Dermis blood vessel endothelial cell (primary cell): ENCODE data around the gene SSR4. TPM values are rescaled to one million over a fixed set of nuclear protein-coding genes. Genes with fewer than 3 reads are reported as not detected.

Experiments used
- DNase-seq: peaks from one replicate; pipeline ENCODE4 v3.0.0; 2010
- total RNA-seq: library from RNA; depleted of rRNA; stranded (reverse); fragments of >200 nt; gene quantifications from 2 replicates; pipeline ENCODE4 v1.2.3, GENCODE V29; 2014

SSR4 gene
- total RNA-seq, 1 donor from 2014 or later: 143 TPM

DNA sequence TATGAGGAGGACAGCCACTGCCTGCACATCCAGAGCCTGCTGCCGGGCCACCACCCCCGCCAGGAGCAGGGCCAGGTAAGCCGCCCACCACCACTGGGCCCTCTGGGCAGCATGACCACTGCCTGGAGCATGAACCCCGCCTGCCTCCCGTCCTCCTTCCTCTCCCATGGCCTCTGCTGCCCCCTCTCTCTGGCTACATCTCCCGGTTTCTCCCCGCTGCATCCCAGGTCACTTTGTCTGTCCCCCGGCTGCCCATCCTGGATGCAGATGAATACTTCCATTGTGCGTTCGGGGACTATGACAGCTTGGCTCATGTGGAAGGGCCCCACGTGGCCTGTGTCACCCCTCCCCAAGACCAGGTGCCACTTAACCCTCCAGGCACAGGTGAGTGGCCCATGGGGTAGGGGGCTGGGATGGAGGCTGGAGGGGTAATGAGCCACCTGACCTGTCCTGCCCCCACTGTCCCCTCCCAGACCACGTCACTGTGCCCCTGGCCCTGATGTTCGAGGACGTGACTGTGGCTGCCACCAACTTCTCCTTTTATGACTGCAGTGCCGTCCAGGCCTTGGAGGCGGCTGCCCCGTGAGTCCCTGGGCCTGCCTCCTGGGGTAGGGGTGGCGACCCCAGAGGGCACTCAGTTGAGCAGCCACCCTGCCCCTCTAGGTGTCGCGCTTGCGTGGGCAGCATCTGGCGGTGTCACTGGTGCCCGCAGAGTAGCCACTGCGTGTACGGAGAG, 24.4 kb upstream of the SSR4 start:
- no peak for DNase-seq

DNA sequence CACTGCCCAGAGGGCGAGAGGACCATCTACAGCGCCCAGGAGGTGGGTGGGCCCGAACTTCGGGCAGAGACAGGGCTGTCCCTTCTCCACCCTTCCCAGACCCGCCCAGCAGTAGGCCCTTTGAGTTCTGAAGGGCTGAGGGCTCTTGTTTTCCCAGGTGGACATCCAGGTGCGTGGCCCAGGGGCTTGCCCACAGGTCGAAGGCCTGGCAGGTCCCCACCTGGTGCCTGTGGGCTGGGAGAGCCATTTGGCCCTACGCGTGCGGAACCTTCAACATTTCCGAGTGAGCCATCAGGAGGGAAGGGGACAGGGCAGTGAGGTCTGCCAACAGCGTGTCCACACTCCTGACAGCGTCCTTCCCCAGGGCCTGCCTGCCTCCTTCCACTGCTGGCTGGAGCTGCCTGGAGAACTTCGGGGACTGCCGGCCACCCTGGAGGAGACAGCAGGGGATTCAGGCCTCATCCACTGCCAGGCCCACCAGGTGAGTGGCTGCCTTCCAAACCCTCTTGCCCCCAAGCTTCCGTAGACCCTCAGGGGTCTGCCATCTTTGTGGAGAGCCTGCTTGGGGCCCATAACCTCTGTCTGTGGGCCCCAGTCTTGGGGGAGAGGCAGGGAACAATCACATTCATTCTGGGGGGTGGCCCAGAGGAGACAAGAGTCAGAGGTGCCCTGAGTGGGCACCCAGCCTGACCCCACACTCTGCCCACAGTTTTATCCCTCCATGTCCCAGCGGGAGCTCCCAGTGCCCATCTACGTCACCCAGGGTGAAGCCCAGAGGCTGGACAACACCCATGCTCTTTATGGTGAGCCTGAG, 23.7 kb upstream of the SSR4 start:
- DNase-seq: no peak

DNA sequence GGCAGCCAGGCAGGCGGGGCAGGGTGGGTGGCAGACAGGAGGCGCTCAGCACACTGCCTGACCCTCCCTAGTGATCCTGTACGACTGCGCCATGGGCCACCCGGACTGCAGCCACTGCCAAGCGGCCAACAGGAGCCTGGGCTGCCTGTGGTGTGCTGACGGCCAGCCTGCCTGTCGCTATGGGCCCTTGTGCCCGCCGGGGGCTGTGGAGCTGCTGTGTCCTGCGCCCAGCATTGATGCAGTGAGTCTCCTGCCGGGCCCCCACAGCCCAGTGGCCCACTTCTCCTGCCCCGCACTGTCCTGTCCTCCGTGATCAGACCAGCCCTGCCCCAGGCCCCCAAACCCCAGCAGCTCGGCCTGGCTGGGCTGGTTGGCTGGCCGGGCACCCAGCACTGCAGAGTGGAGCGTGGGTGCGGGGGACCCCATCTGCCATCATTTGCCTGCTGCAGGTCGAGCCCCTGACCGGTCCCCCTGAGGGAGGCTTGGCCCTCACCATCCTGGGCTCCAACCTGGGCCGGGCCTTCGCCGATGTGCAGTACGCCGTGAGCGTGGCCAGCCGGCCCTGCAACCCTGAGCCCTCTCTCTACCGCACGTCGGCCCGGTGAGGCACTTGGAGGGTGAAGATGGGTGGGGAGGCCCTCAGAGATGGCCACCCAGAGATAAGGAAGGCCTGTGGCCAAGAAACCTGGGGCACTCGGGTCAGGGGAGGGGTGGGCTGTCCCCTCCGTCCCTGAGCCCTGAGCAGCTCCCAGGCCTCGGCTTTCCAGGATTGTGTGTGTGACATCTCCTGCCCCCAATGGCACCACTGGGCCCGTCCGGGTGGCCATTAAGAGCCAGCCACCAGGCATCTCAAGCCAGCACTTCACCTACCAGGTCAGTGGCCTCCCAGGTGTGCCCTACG, 22.8 kb upstream of the SSR4 start:
- DNase-seq: no peak

DNA sequence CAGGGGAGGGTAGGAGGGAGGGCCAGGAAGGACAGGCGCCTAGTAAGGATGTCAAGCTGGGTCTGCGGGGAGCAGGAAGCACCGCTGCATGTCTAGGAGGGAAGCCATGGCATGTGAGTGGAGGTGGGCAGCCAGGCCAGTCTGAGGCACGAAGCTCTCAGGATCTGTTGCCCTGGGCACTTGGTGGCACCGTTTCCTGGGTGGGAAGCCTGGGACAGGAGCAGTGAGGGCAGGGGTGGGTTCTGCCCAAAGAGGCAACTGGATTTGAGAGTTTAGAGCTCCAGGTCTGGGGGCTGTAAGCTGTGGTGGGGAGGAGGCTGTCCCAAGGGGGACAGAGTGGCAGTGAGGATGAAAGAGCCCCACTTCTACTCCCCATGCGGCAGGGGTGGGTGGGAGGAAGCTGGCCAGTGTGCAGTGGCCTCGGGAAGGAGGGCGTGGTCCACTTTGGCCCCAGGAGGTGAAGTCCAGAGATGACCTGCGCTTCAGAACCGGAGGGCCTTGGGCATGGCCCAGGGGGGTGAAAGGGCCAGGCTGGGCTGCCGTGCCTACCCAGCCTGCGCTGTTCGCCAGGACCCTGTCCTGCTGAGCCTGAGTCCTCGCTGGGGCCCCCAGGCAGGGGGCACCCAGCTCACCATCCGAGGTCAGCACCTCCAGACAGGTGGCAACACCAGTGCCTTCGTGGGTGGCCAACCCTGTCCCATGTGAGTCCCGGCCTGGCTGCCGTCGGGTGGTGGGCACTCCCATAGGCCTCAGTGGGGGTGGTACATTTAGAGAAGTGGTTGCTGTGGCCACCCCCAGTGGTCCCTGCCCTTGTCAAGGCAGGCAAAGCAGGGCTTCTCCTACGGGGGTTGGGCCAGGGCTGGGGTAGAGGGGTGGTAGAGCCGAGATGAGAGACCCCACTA, 21.9 kb upstream of the SSR4 start:
- DNase-seq: no peak

DNA sequence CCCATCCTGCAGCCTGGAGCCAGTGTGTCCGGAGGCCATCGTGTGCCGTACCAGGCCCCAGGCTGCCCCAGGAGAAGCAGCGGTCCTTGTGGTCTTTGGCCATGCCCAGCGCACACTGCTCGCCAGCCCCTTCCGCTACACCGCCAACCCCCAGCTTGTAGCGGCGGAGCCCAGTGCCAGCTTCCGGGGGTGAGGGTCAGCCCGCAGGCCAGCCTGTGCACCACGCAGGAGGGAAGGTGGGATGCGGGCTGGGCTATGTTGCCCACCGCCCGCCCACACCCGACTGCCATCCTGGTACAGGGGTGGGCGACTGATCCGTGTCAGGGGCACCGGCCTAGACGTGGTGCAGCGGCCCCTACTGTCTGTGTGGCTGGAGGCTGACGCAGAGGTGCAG, 21.3 kb upstream of the SSR4 start:
- no peak for DNase-seq

DNA sequence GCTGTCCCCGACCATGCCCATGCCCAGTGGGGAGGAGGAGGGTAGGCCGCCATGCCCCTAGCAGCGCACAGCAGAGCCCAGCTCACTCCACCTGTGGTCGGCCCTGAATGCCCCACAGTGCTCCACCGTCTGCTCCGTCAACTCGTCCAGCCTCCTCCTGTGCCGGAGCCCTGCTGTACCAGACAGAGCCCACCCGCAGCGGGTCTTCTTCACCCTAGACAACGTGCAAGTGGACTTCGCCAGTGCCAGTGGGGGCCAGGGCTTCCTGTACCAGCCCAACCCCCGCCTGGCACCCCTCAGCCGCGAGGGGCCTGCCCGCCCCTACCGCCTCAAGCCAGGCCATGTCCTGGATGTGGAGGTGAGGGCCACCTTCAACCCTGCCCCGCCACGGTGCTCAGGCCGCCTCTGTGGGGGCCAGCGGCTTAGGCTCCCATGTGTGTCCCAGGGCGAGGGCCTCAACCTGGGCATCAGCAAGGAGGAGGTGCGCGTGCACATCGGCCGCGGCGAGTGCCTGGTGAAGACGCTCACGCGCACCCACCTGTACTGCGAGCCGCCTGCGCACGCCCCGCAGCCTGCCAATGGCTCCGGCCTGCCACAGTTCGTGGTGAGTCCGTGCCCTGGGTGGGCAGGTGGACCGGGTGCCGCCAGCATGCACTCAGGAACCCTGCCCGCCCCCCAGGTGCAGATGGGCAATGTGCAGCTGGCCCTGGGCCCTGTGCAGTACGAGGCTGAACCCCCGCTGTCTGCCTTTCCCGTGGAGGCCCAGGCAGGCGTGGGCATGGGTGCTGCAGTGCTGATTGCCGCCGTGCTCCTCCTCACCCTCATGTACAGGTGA, 20.5 kb upstream of the SSR4 start:
- no peak for DNase-seq

DNA sequence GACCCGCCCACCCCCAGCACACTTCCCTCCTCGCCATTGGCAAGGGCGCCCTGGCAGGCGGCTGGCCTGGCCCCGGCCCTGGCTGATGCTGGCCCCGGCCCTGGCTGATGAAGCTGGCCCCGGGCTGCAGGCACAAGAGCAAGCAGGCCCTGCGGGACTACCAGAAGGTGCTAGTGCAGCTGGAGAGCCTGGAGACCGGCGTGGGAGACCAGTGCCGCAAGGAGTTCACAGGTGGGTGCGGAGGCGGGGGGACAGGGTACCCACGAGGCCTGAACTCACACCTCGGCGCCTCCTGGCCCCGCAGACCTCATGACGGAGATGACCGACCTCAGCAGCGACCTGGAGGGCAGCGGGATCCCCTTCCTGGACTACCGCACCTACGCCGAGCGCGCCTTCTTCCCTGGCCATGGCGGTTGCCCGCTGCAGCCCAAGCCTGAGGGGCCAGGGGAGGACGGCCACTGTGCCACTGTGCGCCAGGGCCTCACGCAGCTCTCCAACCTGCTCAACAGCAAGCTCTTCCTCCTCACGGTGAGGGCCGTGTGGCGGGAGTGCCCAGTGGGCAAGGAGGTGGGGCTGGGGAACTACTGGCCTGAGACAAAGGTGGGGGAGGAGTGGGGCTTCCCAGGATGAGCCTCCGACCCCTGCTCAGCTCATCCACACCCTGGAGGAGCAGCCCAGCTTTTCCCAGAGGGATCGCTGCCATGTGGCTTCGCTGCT, 19.7 kb upstream of the SSR4 start:
- no peak for DNase-seq

DNA sequence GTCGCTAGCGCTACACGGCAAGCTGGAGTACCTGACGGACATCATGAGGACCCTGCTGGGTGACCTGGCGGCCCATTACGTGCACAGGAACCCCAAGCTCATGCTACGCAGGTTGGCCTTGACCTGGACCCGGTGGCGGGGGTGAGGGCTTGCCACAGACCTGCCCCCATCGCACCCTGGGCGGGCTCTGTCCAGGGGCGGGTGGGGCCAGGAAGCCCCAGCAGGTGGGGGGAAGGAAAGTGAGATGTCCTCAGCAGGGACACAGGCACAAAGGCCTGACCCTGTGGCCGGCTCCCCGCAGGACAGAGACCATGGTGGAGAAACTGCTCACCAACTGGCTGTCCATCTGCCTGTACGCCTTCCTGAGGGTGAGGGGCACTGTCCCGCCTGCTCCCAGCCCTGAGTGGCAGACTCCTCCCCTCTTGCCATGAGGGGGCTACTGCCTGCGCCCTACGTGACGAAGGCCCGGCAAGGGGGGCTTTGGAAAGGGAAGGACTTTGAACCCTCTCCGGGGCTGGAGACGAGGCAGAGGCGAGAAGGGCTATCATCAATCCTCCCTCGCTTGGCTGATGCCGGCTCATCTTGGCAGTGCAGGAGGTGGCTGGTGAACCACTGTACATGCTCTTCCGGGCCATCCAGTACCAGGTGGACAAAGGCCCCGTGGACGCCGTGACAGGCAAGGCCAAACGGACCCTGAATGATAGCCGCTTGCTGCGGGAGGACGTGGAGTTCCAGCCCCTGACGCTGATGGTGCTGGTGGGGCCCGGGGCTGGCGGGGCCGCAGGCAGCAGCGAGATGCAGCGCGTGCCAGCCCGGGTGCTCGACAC, 19.0 kb upstream of the SSR4 start:
- DNase-seq: no peak

DNA sequence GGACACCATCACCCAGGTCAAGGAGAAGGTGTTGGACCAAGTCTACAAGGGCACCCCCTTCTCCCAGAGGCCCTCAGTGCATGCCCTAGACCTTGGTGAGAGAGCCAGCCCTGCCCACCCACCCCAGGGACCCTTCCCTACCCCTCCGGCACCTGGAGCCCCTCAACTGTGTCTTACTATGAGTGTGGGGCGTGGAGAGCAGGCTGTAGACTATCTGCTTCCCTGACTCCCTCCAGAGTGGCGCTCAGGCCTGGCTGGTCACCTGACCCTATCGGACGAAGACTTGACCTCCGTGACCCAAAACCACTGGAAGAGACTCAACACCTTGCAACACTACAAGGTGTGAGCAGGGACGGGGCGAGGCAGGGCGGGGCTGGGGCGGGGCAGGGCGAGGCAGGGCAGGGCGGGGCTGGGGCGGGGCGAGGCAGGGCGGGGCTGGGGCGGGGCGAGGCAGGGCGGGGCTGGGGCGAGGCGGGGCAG, 18.3 kb upstream of the SSR4 start:
- DNase-seq: no peak

DNA sequence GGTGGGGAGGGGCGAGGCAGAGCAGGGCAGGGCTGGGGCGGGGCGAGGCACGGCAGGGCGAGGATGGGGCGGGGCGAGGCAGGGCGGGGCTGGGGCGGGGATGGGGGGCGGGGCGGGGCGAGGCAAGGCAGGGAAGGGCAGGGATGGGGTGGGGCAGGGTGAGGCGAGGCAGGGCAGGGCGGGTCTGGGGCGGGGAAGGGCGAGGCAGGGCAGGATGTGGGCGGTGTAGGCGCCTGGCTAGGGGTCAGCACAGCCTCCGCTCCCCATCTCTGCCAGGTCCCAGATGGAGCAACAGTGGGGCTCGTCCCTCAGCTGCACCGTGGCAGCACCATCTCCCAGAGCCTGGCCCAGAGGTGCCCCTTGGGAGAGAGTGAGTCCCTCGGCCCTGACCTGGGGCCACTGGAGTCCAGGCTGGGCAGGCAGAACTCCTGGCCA, 17.8 kb upstream of the SSR4 start:
- DNase-seq: no peak

DNA sequence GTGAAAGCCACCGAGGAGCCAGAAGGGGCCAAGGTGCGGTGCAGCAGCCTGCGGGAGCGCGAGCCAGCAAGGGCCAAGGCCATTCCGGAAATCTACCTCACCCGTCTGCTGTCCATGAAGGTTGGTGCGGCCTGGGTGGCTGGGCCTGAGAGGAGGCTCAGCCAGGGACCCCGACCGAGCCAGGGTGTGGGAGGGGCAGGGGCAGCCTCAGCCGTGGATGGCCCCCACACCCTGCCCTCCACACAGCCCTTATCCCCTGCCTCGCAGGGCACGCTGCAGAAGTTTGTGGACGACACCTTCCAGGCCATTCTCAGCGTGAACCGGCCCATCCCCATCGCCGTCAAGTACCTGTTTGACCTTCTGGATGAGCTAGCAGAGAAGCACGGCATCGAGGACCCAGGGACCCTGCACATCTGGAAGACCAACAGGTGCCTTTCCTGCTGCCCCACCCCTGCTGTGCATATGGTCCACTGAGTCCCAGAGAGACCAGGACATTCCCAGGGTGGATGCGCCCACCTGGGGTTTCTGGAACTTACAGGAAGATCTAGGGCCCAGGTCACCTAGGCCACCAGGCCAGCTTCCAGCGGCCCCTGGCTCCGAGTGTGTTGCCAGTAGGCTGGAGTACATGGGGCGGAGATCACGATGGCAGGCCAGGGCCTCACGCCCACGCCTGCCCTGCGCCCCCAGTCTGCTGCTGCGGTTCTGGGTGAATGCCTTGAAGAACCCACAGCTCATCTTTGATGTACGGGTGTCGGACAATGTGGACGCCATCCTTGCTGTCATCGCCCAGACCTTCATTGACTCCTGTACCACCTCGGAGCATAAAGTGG, 17.0 kb upstream of the SSR4 start:
- no peak for DNase-seq

DNA sequence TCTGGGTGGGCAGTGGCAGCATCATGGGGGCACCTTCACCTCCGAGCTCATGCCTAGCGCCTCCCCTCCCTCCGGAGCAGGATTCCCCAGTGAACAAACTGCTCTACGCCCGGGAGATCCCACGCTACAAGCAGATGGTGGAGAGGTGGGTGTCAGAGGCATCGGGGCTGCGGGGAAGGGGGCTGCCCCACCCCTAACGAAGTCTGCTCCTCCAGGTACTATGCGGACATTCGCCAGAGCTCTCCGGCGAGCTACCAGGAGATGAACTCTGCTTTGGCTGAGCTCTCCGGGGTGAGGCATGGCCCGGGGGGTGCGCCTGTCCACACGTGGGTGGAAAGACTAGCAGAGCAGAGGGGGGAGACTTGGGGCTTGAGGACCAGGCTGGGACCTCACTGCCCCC, 16.3 kb upstream of the SSR4 start:
- DNase-seq: no peak

DNA sequence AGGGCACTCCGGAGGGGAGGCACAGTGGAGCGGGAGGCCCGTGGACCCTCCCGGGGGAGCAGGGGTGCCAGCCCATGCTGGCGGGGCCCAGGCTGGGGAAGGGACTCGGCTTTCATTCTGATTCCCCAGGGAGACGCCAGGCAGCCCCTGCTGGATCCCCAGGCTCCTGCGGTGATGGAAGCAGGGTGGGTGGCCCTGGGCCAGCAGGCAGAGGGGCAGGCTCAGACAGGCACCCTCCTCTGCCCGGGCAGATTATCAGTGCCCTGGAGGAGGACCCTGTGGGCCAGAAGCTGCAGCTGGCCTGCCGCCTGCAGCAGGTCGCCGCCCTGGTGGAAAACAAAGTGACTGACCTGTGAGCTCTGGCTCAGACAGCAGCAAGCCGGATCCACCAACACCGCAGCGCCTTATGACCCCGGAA, 15.8 kb upstream of the SSR4 start:
- no peak for DNase-seq

DNA sequence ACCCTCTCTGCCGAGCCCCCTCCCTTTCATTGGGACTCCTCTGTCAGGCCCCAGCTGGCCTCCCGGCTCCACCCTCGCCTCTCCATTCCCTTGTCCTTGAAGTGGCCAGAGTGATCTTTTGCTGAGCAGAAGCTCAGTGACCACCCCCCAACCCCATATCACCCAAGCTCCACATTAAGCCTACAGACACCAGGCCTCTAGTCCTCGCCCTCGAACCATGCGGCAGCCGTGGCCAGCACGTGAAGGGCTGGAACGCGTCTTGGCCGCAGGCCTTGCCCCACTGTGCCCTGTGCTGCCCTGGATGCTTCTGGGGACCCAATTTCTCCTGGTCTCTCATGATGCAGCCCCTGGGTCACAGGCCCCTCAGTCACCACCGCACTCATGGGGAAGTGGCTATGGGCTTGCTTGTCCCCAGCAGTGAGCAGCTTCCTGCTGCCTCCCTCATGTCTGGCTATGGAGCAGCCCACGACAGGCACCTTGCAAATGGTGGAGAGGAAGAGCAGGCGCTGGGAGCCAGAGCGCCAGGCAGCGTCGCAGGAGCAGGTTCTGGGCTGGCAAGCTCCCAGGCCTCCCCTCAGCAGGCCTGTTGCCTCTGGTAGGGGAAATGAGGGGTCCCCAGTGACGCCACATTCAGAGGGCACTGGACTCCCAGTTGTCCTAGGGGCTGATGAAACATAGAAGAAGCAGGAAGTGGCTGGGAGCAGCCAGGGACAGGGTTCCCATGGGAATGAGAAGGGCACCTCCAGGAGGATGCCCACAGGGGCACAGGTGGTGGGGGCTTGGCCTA, 14.4 kb upstream of the SSR4 start:
- no peak for DNase-seq

DNA sequence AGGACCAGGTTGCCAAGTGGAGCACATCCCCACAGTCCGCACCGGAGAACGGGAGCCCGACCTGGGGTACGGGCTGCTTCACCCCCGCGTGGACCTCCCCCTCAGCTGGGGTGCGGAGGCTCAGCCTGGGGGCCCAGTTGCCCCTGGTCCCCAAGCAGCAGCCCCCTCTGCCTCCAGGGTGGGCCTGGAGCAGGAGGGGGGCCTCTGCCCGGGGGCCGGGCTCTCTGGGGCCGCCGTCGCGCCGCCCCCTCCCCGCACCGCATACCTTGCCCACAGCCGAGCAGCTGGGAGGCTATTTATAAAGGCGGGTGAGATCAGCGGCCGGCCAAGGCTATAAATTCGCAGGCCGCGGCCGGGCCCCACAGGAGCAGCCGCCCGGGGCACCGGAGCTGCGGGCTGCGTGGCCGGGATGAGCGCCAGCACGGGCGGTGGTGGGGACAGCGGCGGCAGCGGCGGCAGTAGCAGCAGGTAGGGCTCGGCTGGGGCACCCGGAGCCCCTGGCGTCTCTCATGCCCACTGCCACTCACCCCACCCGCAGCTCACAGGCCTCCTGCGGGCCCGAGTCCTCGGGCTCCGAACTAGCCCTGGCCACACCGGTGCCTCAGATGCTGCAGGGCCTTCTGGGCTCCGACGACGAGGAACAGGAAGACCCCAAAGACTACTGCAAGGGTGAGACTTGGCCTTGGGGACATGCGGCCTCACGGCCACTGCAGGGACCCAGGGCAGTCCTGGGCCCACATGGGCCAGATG, 13.6 kb upstream of the SSR4 start, which contains the start of gene SRPK3:
SRPK3 (plus strand) TSS at position 364 of the 750 bp plus-strand sequence; CDS start at position 410, 46 bp downstream.
- peak; percentile 12 for DNase-seq

DNA sequence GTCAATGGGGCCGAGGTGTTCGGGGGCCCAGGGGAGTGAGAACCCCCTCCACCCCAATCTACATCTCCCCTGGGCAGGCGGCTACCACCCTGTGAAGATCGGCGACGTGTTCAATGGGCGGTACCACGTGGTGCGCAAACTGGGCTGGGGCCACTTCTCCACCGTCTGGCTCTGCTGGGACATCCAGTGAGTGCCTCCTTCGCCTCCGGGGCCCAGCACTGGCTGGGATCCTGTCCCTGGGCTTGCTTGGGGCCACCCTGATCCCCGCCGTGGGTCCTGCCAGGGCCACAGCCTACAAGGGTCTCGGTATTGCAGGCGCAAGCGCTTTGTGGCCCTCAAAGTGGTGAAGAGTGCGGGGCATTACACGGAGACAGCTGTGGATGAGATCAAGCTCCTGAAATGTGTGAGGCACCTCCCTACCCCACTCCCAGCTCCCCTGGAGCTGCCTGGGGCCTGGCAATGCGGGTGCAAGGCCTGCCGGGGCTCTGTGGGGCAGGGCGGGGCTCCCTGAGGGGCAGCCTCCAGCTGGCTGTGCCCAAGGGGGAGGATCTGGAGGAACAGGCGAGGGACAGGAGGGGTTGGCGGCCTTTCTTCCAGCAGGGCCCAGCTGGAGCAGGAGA, 12.9 kb upstream of the SSR4 start:
- DNase-seq: no peak
